ENCODE results near the gene ZNF577. TPM values are rescaled to one million over a fixed set of nuclear protein-coding genes. Genes with fewer than 3 reads are reported as not detected.

ZNF577 gene
- total RNA-seq, 1 donor from 2014 or later = 7.6 TPM

DNA sequence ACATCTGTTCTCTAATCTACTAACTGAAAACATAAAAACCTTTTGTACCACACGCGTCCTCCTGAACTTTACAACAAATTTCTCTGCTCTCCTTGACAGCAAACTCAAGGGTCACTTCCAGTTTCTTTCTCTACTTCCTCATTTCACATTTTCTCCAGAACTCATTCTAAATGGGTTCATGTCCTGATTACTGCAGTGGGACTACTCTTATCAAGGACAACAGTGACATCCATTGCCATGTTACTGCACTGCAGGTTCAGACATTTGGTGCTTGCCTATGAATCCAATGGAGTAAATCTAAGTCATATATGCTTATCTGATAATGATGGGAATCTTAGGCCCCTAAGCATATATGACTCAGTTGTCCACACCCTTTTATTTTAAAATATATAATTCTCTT, 57.5 kb downstream of the ZNF577 start:
- Histone ChIP-seq H4K20me1 (ENCODE audit: insufficient read depth, low read length) (no peaks in the 10 kb centered on the region), H3K27ac (ENCODE audit: low read depth, low read length) (no peak overlapping the region), H3K4me1 (ENCODE audit: insufficient read depth, low read length) (no peaks in the 10 kb centered on the region), H3K9me3 (ENCODE audit: insufficient read depth, low read depth, low read length) (peaks cover 9% of the 10 kb centered on the region), H3K79me2 (ENCODE audit: insufficient read depth, low read length) (no peaks in the 10 kb centered on the region), H3K4me2 (ENCODE audit: low read length) (no peak overlapping the region), H3K9ac (ENCODE audit: low read length) (no peak overlapping the region), H3K27me3 (ENCODE audit: insufficient read depth, low read length) (no peaks in the 10 kb centered on the region), H3K4me3 (ENCODE audit: insufficient read depth, low read depth, low read length) (no peak overlapping the region), H3K36me3 (ENCODE audit: insufficient read depth, low read length) (no peaks in the 10 kb centered on the region), H2AFZ (ENCODE audit: low read depth, low read length) (no peak overlapping the region)
- Mint-ChIP-seq H3K27me3 (ENCODE audit: low read depth, unreplicated experiment) (no peaks in the 10 kb centered on the region), H3K4me1 (ENCODE audit: low read depth, unreplicated experiment) (no peaks in the 10 kb centered on the region), H3K36me3 (ENCODE audit: low read depth, unreplicated experiment) (no peaks in the 10 kb centered on the region), H3K9me3 (ENCODE audit: unreplicated experiment) (peaks cover 21% of the 10 kb centered on the region), H3K27ac (ENCODE audit: unreplicated experiment) (no peak overlapping the region), H3K4me3 (ENCODE audit: unreplicated experiment) (no peak overlapping the region)
- TF ChIP-seq EZH2 (IDR thresholded peaks at IDR 0.05; ENCODE audit: insufficient read depth, low read length) = no peak
- TF ChIP-seq, protein P1, sequence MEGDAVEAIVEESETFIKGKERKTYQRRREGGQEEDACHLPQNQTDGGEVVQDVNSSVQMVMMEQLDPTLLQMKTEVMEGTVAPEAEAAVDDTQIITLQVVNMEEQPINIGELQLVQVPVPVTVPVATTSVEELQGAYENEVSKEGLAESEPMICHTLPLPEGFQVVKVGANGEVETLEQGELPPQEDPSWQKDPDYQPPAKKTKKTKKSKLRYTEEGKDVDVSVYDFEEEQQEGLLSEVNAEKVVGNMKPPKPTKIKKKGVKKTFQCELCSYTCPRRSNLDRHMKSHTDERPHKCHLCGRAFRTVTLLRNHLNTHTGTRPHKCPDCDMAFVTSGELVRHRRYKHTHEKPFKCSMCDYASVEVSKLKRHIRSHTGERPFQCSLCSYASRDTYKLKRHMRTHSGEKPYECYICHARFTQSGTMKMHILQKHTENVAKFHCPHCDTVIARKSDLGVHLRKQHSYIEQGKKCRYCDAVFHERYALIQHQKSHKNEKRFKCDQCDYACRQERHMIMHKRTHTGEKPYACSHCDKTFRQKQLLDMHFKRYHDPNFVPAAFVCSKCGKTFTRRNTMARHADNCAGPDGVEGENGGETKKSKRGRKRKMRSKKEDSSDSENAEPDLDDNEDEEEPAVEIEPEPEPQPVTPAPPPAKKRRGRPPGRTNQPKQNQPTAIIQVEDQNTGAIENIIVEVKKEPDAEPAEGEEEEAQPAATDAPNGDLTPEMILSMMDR (IDR thresholded peaks at IDR 0.05; ENCODE audit: insufficient read depth, low read depth, low read length) = no peak
- FAIRE-seq (no peak), DNase-seq (ENCODE audit: low read depth) (no peak)

DNA sequence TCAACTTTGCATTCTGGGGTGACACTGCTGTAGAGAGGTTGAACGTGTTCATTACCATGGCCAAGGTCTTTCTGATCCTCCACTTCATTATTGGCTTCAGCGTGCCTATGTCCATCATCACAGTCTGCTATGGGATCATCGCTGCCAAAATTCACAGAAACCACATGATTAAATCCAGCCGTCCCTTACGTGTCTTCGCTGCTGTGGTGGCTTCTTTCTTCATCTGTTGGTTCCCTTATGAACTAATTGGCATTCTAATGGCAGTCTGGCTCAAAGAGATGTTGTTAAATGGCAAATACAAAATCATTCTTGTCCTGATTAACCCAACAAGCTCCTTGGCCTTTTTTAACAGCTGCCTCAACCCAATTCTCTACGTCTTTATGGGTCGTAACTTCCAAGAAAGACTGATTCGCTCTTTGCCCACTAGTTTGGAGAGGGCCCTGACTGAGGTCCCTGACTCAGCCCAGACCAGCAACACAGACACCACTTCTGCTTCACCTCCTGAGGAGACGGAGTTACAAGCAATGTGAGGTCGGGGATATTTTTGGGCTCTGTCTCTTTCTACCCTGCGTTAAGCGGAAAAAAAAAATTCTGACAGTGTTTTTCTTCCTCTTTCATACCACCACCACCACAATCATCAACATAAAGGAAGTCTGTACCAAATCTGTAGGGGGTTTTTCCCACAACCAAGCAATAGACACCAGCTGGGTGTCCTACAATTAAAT, 63.3 kb downstream of the ZNF577 start:
- no peak for FAIRE-seq
- Histone ChIP-seq H3K27ac (ENCODE audit: low read depth, low read length) (no peak overlapping the region), H3K36me3 (ENCODE audit: insufficient read depth, low read length) (no peaks in the 10 kb centered on the region), H4K20me1 (ENCODE audit: insufficient read depth, low read length) (no peaks in the 10 kb centered on the region), H3K9me3 (ENCODE audit: insufficient read depth, low read depth, low read length) (peaks cover 20% of the 10 kb centered on the region), H3K4me1 (ENCODE audit: insufficient read depth, low read length) (no peaks in the 10 kb centered on the region), H2AFZ (ENCODE audit: low read depth, low read length) (no peak overlapping the region), H3K4me2 (ENCODE audit: low read length) (no peak overlapping the region), H3K9ac (ENCODE audit: low read length) (no peak overlapping the region), H3K27me3 (ENCODE audit: insufficient read depth, low read length) (no peaks in the 10 kb centered on the region), H3K79me2 (ENCODE audit: insufficient read depth, low read length) (no peaks in the 10 kb centered on the region), H3K4me3 (ENCODE audit: insufficient read depth, low read depth, low read length) (no peak overlapping the region)
- H3K4me1 Mint-ChIP-seq (ENCODE audit: low read depth, unreplicated experiment) = no peaks in the 10 kb centered on the region
- no peaks in the 10 kb centered on the region for H3K27me3 Mint-ChIP-seq (ENCODE audit: low read depth, unreplicated experiment)
- H3K4me3 Mint-ChIP-seq (ENCODE audit: unreplicated experiment) = no peak overlapping the region
- TF ChIP-seq, protein P1 (IDR thresholded peaks at IDR 0.05; ENCODE audit: insufficient read depth, low read depth, low read length) = no peak
- no peak for TF ChIP-seq EZH2 (IDR thresholded peaks at IDR 0.05; ENCODE audit: insufficient read depth, low read length)
- H3K9me3 Mint-ChIP-seq (ENCODE audit: unreplicated experiment) = peaks cover 13% of the 10 kb centered on the region
- H3K36me3 Mint-ChIP-seq (ENCODE audit: low read depth, unreplicated experiment) = no peaks in the 10 kb centered on the region
- H3K27ac Mint-ChIP-seq (ENCODE audit: unreplicated experiment) = no peak overlapping the region
- DNase-seq (ENCODE audit: low read depth) = no peak

DNA sequence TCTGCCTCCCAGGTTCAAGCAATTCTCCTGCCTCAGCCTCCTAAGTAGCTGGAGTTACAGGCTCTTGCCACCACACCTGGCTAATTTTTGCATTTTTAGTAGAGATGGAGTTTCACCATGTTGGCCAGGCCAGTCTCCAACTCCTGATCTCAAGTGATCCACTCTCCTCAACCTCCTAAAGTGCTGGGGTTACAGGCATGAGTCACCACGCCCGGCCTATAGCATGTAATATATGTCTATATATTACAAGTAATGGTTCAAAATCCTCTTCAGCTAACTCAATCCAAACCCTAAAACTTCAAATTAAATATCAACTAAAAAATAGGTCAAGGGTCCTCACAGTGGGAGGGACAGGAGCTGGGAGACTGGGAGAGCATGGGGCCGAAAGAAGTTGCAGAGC, 64.8 kb downstream of the ZNF577 start:
- Histone ChIP-seq H3K4me1 (ENCODE audit: insufficient read depth, low read length) (no peaks in the 10 kb centered on the region), H3K4me2 (ENCODE audit: low read length) (no peak overlapping the region), H3K79me2 (ENCODE audit: insufficient read depth, low read length) (no peaks in the 10 kb centered on the region), H2AFZ (ENCODE audit: low read depth, low read length) (no peak overlapping the region), H3K4me3 (ENCODE audit: insufficient read depth, low read depth, low read length) (no peak overlapping the region), H3K27ac (ENCODE audit: low read depth, low read length) (no peak overlapping the region), H4K20me1 (ENCODE audit: insufficient read depth, low read length) (no peaks in the 10 kb centered on the region), H3K9me3 (ENCODE audit: insufficient read depth, low read depth, low read length) (peaks cover 20% of the 10 kb centered on the region), H3K9ac (ENCODE audit: low read length) (no peak overlapping the region), H3K27me3 (ENCODE audit: insufficient read depth, low read length) (no peaks in the 10 kb centered on the region), H3K36me3 (ENCODE audit: insufficient read depth, low read length) (no peaks in the 10 kb centered on the region)
- FAIRE-seq (no peak), DNase-seq (ENCODE audit: low read depth) (no peak)
- TF ChIP-seq EZH2 (IDR thresholded peaks at IDR 0.05; ENCODE audit: insufficient read depth, low read length) = no peak
- TF ChIP-seq, protein P1 (IDR thresholded peaks at IDR 0.05; ENCODE audit: insufficient read depth, low read depth, low read length) = no peak
- no peaks in the 10 kb centered on the region for H3K4me1 Mint-ChIP-seq (ENCODE audit: low read depth, unreplicated experiment)
- no peaks in the 10 kb centered on the region for H3K36me3 Mint-ChIP-seq (ENCODE audit: low read depth, unreplicated experiment)
- H3K4me3 Mint-ChIP-seq (ENCODE audit: unreplicated experiment) = no peak overlapping the region
- H3K9me3 Mint-ChIP-seq (ENCODE audit: unreplicated experiment) = peaks cover 11% of the 10 kb centered on the region
- H3K27me3 Mint-ChIP-seq (ENCODE audit: low read depth, unreplicated experiment) = no peaks in the 10 kb centered on the region
- no peak overlapping the region for H3K27ac Mint-ChIP-seq (ENCODE audit: unreplicated experiment)

Data from astrocyte (in vitro differentiated cells and primary cell).